H1 (cell line): ENCODE measurements around the gene CASD1. TPM values are rescaled to one million over a fixed set of nuclear protein-coding genes. Genes with fewer than 3 reads are reported as not detected.

Experiments used
- EZH2 ChIP-seq: fragments of 200-600 bp; sonication (generic); IDR thresholded peaks from 2 replicates; pipeline ENCODE4 v1.7.1; 2012; ENCODE audit warnings: low read depth, mild to moderate bottlenecking, moderate library complexity, low read length, inconsistent platforms; ENCODE audit not compliant: severe bottlenecking
- polyA plus RNA-seq, 7 experiments: library from polyadenylated mRNA; depleted of rRNA in 3 of 7; stranded (reverse) in 5 of 7; unstranded in 2 of 7; fragments of >200 nt in 5 of 7; fragments of 200-250 nt in 2 of 7; gene quantifications; 1 replicate in 5 of 7; 2 replicates in 1 of 7; 4 replicates in 1 of 7; pipeline versions ENCODE4 v1.2.1 to v1.2.3, GENCODE V29; 2011 to 2013; ENCODE audit warnings: missing spikeins in 2 of 7, mixed read lengths in 2 of 7
- total RNA-seq: library from RNA; stranded (reverse); fragmentation: NEBNext Ultra II Directional; extraction: Animal tissue kit (Norgen Biotek cat#: 25700); gene quantifications from 2 replicates; pipeline ENCODE4 v1.2.1, GENCODE V29; 2021

The CASD1 gene
- total and polyA plus RNA-seq, 2 of the 8 experiments (the other 6 are each of a cell fraction or from before 2014, with no cell fraction given), result 14.2 to 18.8 TPM

GRCh38 chr7:94481279-94481678 lies 28.3 kb upstream of the CASD1 start (continued):
- TF ChIP-seq EZH2, result no peak
